DMS153 treated with DMSO at 0.1 percent for 48 hours (cell line): ENCODE measurements around the gene CDC42EP5.
"Not testable (repeated sequence)": the region's sequence is repeated elsewhere in the genome, so short reads cannot be mapped to it uniquely, and the experiment has no call there.

Experiments used
- DNase-seq: peaks from one replicate; lab custom pipeline; 2025; ENCODE audit not compliant: unreplicated experiment; lab: John Stamatoyannopoulos, UW

The CDC42EP5 gene

GRCh38 chr19:54489766-54490165, 16.7 kb upstream of the CDC42EP5 start:
- DNase-seq, result no peak

- no peak for DNase-seq
These were observed 16.2 kb upstream of the CDC42EP5 start for GRCh38 chr19:54489341-54489740.

DNA sequence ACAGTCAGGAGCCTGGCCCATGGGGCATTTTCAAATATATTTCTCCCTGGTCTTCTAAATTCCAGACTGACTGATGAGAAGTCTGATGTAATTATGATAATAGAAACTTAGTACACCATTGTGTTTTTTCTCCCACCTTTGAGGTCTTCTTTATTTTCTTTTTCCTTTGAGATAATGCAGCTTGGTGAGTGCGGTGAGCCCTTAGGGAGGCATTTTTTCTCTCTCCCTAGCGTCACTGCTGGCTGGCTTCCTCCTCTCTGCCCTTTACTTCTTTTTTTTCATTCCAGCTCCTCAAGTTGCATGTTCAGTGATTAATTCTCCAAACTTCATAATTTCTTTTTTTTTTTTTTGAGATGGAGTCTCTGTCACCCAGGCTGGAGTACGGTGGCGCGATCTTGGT, 12.8 kb upstream of the CDC42EP5 start:
- no peak for DNase-seq

DNA sequence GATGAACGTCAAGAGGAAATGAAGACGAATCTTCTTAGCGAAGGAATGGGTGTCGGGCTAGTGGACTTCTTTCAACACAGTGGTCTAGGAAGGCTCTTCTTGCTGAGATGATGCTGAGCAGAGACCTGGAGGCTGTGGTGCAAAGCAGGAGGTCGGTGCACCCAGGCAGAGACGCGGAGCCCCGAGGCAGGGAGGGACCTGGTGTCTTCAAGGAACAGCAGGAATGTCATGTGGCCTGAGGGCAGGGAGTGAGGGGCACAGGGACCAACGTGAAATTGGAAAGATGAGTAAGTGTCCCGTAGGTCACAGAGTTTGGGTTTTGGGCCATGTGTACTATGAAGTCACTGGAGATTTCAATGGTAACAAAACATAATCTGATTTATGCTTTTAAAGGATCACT, 11.4 kb upstream of the CDC42EP5 start:
- DNase-seq, result no peak

GRCh38 chr19:54482889-54483288, 9.8 kb upstream of the CDC42EP5 start:
- DNase-seq, result no peak

- peak; percentile 49 for DNase-seq
These were observed 8.3 kb upstream of the CDC42EP5 start for GRCh38 chr19:54481326-54481930.

DNA sequence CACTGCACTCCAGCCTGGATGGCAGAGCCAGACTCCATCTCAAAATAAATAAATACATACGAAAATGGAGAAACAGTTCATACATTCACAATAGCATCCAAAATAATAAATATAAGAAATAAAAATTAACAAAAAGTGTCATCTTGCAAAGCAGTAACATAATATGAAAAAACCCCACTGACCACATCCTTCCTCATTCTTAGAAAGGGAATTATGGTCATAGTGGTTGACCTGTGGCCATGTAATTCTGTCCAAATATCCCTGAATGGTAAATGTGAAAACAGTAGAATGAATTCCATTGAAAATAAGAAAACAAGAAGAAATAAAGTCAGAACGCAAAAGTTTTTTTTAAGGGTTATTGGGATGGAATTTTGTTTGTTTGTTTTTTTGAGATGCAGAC, 7.0 kb upstream of the CDC42EP5 start:
- DNase-seq, result no peak

DNA sequence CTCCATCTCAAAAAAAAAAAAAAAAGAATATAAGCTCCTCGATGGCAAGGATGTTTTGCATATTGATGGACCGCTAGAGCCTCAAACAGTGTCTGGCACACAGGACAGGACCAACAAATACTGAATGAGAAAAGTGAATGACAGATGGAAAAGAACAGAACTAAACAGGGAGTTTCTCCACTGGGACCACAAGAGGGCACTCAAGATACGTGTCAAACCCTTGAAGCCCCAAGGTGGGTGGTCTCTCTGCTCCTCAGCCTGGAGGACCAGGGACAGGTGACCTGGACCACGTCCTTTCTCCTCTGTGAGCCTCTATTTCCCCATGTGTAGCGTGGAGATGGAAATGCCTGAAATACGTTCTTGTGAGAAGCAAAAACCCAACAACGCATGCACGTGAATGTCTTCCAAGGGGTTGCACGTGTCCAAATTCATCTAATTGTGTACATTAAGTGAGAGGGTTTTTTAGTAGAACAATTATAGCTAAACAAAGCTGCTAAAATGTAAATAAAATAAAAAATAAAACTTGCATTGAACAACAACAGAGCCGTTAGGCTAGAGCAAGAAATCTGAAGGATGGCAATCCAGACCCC, 5.7 kb upstream of the CDC42EP5 start:
- peak; percentile 41 for DNase-seq

DNA sequence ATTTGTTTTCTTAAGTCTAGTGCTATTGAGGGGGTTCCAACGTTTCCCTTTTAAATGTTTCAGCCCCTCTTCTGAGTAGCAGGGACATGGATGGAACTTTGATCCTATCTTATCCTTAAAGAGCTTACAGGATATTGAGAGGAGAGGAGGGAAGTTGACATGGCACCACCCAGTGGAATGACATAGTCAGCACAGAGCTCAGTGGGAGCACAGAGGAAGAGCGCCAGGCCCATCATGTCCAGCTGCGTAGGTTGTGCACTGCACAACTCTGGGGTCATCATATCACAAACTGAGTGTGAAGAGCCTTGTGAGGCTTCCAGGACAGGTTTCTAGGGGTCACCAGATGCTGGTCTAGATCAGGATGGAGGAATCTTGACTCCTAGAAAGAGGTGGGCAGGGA, 4.6 kb upstream of the CDC42EP5 start:
- DNase-seq, result no peak

DNA sequence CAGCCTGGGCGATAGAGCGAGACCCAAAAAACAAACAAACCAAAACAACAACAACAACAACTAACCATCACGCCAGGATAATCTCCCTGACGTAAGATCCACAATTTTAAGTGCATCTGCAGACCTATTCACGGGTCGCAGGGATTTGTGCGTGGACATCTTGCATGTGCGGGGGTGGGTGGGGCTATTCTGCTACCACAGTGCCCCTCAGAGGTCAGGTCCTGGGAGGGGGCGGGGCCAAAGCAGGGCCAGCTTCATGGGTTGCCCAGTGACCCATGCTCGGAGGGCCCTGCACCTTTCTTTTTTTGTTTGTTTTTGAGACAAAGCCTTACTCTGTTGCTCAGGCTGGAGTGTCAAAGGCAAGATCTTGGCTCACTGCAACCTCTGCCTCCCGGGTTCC, 2.6 kb upstream of the CDC42EP5 start:
- no peak for DNase-seq

DNA sequence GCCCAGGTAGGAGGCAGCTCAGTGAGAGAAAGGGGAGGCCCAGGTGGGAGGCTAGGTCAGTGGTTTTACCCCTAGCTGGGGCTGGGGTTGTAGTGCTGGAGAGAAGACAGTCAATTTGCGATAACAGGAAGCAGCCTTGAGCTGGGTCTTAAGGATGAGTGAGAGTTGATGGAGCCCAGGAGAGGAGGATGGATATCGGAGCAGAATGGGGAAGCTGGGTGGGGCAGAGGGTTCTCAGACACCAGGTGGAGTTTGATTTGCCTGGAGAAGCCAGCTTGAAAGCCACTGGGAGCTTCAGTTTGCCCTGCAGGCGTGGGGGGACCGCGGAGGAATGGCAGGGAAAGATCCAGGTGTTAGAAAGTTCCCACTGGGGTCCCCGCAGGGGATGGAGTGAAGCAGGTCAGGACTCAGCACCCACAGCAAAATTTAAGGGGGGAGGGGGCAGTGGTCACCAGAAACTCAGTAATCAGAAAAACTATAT, 836 bp upstream of the CDC42EP5 start:
- DNase-seq, result no peak

- no peak for DNase-seq
These were observed 1.9 kb downstream of the CDC42EP5 start for GRCh38 chr19:54470991-54471782.

- DNase-seq, result no peak
These were observed 2.7 kb downstream of the CDC42EP5 start for GRCh38 chr19:54470276-54470887.

DNA sequence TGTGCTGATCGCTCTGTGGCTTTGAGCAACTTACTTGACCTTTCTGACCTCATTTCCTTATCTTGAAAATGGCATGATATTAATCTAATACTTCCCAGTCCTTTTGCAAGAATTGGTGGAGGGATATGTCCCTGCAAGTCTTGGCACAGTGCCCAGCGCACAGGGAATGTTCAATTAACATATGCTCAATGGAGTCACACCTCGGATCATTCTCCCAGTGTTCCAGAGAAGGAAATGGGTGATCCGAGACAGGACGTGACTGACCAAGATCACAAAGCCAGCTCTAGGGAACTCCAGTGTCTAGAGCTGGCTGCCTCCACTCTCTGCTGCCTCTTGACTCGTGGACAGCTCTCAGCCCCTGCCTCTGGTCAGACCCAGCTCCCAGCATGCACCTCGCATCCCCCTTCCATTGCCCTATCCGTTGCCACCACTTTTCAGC, 3.6 kb downstream of the CDC42EP5 start:
- DNase-seq, result no peak

DNA sequence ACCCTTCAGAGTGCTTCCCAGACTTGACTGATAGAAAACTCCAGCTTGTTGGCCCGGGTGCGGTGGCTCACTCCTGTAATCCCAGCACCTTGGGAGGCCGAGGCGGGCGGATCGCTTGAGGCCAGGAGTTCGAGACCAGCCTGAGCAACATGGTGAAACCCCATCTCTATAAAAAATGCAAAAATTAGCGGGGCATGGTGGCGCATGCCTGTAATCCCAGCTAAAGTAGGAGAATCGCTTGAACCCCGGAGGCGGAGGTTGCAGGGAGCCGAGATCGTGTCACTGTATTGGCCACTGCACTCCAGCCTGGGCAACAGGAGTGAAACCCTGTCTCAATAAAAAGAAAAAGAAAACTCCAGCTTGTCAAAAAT, 7.0 kb downstream of the CDC42EP5 start:
- not testable (repeated sequence) for DNase-seq

GRCh38 chr19:54465426-54466109, 7.5 kb downstream of the CDC42EP5 start:
- no peak for DNase-seq

GRCh38 chr19:54464630-54465425, 8.3 kb downstream of the CDC42EP5 start:
- peak; percentile 78 for DNase-seq

DNA sequence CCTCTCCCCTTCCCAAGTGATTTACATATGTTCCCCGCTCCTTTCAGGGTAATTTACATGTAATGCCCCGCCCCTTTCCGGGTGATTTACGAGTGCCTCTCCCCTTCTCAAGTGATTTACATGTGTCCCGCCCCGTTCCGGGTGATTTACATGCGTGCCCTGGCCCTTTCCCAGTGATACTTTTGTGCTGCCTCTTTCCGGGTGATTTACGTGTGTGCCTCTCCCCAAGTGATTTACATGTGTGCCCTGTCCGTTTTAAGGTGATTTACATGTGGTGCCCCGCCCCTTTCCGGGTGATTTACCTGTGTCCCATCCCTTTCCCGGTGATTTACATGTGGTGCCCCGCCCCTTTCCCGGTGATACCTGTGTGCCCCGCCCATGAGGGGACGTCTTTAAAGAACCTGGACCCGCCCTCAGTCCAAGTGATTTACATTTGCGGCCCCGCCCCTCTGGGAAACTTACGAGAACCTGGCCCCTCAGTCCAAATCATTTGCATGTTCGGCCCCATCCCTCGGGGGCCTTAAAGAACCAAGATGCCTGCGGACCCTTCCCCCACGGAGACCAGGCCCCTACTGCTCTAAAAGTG, 9.0 kb downstream of the CDC42EP5 start:
- DNase-seq, result peak; percentile 99

GRCh38 chr19:54463531-54464043, 9.5 kb downstream of the CDC42EP5 start, which contains the start of gene LENG9:
LENG9 (minus strand) TSS chr19:54463778; CDS start chr19:54463526, 252 bp downstream.
- peak; percentile 99 for DNase-seq
